GM12865 (cell line): ENCODE measurements around the gene ABTB2.

Source experiments
- DNase-seq: peaks from one replicate; pipeline ENCODE4 v3.0.0; 2010; ENCODE audit warnings: low read depth
- H3K4me3 ChIP-seq: 2 replicates; pipeline ENCODE4 v1.5.1; 2011; ENCODE audit warnings: mild to moderate bottlenecking, low read depth, low read length, control low read depth
- TF ChIP-seq, protein P1 (sequence below): IDR thresholded peaks from 2 replicates; pipeline ENCODE4 v1.5.1; 2011; ENCODE audit warnings: low read length, control low read depth, low read depth, inconsistent platforms; ENCODE audit not compliant: insufficient read depth; ENCODE audit errors: missing control alignments

Gene ABTB2

DNA sequence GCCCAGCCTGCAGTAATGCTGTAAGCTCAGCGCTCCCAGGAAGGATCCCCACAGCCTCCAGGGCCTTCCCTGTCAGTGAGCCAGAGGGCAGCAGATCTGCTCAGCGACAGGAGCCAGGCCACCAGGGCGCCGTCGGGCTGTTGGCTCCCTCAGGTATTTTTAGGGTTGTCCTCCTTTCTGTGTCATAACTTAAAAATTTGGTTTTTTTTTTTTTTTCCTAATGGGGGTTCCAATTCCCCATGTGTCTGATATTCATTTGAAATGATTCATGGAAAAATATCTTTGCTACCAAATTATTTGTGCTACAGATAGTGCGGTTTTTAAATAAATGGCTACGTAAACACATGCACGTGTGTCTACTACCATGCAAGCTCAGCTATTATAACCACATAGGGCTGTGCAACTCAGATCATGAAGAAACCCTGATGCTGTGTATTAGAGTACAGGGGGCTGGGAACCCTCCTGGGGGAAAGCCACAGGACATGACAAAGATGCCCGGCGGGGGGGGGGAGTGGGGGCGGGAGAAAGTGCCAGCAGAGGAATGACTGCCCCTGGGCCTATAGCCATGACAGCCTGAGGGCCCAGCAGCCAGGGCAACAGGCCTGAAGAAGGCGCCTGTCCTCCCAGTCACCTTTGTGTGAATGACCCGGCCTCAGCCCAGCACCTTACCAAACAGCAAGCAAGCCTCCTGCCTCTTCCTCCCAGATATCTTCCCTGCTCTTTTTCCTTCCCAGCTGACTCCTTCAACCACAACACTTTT lies 163.1 kb downstream of the ABTB2 start:
- TF ChIP-seq, protein P1, sequence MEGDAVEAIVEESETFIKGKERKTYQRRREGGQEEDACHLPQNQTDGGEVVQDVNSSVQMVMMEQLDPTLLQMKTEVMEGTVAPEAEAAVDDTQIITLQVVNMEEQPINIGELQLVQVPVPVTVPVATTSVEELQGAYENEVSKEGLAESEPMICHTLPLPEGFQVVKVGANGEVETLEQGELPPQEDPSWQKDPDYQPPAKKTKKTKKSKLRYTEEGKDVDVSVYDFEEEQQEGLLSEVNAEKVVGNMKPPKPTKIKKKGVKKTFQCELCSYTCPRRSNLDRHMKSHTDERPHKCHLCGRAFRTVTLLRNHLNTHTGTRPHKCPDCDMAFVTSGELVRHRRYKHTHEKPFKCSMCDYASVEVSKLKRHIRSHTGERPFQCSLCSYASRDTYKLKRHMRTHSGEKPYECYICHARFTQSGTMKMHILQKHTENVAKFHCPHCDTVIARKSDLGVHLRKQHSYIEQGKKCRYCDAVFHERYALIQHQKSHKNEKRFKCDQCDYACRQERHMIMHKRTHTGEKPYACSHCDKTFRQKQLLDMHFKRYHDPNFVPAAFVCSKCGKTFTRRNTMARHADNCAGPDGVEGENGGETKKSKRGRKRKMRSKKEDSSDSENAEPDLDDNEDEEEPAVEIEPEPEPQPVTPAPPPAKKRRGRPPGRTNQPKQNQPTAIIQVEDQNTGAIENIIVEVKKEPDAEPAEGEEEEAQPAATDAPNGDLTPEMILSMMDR: no peak
- H3K4me3 ChIP-seq: no peak overlapping the region
- DNase-seq: no peak

DNA sequence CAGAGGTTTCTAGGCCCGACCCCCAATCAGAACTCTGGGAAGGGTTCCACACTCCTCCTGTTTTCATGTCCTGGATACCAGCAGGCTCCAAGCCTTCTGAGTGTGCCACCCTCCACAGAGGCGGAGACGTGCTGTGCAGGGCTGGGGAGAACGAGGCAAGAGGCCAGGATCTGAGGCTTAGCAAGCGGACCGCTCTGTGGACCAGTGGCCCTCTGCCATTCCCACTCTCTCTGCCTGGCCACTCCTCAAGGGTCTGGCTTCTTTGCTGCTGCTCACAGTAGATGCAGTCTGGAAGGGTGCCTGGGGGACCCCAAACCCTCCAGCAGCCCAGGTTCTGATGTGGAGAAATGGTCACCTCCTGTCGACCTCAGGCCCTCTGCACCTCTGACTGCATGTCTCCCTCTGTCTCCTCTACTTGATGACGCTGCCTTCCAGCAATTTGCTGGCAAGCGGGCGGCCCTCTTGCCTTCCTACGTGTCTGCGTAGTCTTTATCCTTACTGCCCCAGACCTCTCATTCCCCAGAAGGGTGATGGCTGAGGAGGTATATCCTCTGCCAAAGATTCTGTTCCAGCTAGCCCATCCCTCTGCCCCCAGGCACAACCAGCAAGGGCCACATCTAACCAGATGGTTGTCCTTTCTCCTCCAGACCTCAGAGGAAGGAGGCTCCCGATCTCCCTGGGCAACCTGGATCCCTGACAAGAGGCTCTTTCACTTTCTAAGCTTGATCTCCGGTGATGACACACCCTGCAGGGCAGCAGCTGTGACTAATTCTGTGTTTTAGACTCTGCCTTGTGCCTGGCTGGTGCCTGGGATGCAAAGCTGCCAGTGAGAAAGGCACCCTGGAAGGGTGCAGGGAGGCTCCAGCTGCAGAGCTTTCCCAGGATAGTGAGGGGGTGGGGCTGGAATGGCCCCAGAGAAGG lies 165.1 kb downstream of the ABTB2 start:
- no peak overlapping the region for H3K4me3 ChIP-seq
- peak; percentile 20 for DNase-seq
- TF ChIP-seq, protein P1: no peak

DNA sequence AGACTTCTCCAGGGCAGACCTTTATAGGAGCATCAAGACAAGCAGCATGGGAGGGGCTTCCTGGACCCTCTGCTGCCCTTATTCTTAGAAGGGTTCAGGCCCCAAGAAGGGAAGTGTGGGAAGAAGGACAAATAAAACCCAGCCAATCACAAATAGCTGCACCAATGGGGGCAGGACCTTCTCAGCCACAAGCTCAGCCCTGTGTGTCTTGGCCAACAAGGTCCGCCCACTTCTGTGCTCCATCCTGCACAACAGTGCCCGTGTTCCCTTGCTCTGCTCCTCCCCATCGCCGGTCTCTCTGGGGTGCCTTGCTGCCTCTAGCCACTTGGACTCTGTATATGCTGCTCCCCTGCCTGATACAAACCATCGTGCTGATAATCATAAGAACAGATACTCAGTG lies 166.2 kb downstream of the ABTB2 start:
- TF ChIP-seq, protein P1: no peak
- DNase-seq: no peak
- no peak overlapping the region for H3K4me3 ChIP-seq

DNA sequence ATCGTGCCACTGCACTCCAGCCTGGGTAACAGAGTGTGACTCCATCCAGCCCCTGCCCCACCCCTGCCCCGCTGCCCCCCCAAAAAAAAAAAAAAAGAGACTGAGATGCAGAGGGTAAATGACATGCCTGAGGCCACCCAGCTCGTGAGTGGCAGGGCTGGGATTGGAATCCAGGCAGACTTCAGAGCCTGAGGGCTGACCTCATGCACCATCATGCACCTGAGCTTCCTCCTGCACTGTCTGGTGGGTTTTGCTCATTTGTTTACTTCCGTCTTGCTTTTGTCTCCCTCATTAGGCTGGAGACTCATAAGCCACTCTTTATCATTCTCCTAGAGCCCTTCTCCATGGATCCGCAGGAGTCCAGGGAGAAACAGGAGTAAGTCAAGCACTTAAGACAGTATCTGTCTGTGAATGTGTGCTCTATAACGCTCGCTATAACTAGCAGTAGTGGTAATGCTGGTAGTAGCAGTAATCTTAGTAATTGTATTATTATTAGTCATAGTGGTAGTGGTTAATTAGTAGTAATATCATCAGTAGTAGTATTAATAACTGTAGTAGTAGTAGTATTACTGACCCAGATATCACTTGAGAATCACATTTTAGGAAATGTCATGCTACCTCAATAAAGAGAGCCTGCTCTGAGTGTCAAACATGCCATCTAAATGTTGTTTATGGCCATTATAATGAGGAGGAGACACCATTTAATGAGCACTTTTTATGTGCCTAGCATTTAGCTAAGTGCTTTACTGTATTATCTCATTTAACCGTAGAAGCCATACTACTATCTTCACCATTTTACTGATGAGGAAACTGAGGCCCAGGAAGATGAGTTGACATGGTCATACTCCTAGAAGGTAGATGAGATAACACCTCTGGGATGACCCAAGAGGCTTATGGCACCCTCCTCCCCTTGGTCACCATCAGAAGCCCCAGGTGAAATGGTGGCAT lies 167.3 kb downstream of the ABTB2 start:
- DNase-seq: peak; percentile 17
- TF ChIP-seq, protein P1: no peak

DNA sequence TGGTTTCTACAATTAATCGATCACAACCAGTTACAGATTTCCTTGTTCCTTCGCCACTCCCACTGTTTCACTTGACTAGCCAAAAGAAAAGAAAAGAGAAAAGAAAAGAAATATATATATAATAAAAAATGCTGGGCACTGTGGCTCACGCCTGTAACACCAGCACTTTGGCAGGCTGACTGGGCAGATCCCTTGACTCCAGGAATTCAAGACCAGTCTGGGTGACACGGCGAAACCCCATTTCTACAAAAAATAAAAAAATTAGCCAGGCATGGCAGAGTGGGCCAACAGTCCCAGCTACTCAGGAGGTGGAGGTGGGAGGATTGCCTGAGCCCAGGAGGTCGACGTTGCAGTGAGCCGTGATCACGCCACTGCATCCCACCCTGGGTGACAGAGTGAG lies 168.6 kb downstream of the ABTB2 start:
- TF ChIP-seq, protein P1: no peak

More for the DNA sequence above, 167.3 kb downstream of the ABTB2 start:
- H3K4me3 ChIP-seq: no peak overlapping the region

DNA sequence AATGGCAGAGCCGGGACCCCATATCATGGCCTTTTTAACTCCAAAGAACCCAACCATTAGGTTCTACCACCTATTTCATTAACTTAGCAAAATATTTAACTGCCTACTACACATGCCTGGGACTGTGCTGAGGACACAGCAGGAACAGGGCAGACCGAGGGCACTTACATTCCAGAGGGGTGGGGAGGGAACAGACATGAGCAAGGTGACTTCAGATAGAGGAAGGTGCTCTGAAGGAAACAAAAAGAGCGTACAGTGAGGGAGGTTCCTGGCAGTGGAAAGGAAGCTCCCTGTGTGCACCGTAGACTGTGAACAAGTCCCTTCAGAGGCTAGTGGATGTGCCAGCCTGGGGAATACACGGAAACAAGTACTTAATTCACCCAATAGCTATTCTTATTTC lies 169.6 kb downstream of the ABTB2 start:
- TF ChIP-seq, protein P1: no peak
- DNase-seq: no peak
- no peak overlapping the region for H3K4me3 ChIP-seq

More for the DNA sequence above, 168.6 kb downstream of the ABTB2 start:
- DNase-seq: no peak
- H3K4me3 ChIP-seq: no peak overlapping the region
